G401.6 (cell line): ENCODE data around the gene RPL36.
"Not testable (repeated sequence)": the region's sequence is repeated elsewhere in the genome, so short reads cannot be mapped to it uniquely, and the experiment has no call there.

Experiments
- FAIRE-seq: peaks from 2 replicates; lab custom pipeline; 2012; peaks lifted over from hg19 to GRCh38; lab: Jason Lieb, UNC

Gene RPL36

GRCh38 chr19:5690955-5691821, 1.1 kb downstream of the RPL36 start:
- no peak for FAIRE-seq

- FAIRE-seq = no peak
Measured at GRCh38 chr19:5691822-5692722, 2.0 kb downstream of the RPL36 start.

DNA sequence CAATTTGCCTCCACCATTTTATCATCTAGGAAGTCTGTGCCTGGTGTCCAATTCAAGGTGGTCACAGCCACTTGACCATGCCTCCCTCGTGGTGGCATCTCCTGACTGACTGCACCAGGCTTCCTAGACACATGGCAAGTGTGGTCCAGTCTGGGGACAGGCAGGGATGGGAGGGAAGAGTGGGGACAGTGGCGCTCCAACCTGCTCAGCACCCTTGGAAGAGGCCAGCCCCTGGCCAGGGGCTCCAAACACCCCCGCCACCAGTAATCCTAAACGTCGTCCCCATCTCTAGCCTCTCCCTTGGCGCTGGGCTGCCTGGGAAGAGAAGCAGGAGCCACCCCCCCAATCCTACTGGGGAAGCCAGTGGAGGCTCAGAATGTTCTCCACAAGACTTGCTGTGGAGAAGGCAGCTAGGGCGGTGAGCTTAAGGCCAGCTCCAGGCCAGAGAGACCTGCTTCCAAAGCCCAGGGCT, 2.7 kb downstream of the RPL36 start:
- peak; percentile 87 for FAIRE-seq

DNA sequence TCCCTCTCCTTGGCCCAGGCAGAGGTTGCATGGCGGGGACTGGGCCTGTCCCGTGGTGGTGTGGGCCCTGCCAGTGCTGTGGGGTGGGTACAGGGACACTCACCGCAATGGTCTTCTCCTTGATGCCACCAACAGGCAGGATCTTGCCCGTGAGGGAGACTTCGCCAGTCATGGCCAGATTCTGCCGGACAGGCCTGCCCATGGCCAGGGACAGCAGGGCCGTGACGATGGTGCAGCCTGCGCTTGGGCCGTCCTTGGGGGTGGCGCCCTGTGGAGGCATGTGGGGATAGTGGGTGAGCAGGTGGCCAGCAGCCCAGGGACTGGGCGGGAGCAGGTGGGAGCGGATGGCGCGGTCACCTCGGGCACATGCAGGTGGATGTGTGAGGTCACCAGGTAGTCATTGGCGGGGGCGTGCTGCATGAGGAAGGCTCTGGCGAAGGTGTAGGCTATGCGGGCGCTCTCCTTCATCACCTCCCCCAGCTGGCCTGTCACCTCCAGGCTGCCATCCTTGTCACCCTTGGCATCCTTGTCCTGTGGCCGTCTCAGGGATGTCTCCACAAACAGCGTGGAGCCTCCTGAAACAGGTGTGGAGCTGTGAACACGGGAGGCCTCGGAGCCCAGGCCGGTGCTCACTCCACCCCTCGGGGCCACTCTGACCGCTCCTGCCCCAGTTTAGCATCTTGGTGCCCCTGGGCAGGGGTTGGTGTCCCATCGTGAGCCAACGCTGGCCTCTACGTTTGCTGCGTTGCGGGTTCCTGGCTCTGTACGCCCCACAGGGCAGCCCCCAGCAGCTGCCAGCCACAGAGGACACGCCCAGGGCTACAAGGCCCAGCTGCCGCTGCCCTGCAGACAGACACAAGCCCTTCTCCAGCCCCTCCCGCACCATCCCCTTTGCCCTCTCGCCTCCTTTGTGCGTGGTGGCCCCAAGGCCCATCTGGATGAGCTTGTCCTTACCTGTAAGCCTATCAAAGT, 3.4 kb downstream of the RPL36 start:
- no peak for FAIRE-seq

DNA sequence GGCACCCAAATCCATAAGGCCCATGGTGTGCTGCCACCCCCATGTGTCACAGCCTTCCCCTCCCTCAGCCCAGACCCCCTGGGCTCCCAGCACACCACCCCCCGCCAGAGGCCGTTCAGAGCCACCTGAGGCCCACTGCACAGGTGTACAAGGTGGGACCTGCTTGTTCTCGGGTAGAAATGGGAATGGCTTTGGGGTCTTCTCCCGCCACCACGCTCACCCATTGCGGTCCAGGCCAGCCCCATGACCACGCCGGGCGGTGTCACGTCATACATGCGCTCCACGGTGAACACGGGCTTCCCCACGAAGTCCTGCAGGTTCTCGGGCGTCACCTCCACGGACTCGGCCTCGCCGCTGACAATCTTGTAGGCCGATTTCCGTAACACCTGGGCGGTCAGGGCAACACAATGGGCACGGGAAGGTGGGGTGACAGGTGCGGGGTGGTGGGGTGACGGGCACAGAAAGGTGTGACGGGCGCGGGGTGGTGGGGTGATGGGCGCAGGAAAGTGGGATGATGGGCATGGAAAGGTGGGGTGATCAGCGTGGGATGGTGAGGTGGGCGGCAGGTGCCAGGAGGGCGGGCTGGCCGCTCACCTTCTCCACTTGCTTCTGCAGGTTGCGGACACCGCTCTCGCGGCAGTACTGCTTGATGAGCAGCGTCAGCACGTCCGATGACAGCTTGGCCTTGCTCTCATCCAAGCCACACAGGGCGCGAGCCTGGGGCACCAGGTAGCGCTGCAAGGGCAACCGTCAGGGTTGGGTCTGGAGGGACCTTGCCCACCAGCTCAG, 4.3 kb downstream of the RPL36 start:
- no peak for FAIRE-seq

DNA sequence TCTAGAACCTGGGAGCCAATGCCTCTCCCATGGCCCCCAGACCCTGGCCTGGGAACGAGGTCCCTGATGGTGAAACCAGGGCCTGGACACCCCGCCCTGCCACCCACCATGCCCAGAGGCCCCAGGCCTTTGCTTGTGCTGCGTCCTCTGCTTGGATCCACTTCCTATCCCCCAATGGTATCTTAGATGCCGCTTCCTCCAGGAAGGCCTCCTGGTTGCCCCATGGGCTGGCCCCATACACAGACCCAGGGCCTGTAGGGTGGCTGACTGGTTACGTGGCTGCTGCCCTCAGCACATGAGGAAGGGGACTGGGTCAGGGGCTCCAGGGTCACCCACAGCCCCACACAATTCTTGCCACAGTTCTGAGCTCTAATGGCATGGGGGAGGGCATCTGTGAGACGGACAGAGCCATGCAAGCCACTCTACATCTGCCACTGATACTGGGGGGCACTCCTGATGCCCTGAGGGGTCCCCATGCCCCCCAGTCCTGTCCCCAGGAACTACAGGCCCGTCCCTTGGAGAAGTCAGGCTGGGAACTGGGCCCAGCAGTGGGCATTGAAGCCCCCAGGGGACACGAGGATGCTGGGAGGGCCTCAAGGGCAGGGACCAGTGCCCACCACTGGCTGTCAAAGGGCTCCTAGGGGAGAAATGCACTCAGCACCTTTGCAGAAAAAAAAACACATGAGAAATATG, 5.0 kb downstream of the RPL36 start:
- no peak for FAIRE-seq

- FAIRE-seq = no peak
Measured at GRCh38 chr19:5695649-5696195, 5.6 kb downstream of the RPL36 start.

GRCh38 chr19:5696196-5697021, 6.3 kb downstream of the RPL36 start:
- FAIRE-seq = no peak

GRCh38 chr19:5697022-5697889, 7.2 kb downstream of the RPL36 start:
- FAIRE-seq = no peak

- FAIRE-seq = peak; percentile 17
Measured at GRCh38 chr19:5697890-5698634, 8.0 kb downstream of the RPL36 start.

DNA sequence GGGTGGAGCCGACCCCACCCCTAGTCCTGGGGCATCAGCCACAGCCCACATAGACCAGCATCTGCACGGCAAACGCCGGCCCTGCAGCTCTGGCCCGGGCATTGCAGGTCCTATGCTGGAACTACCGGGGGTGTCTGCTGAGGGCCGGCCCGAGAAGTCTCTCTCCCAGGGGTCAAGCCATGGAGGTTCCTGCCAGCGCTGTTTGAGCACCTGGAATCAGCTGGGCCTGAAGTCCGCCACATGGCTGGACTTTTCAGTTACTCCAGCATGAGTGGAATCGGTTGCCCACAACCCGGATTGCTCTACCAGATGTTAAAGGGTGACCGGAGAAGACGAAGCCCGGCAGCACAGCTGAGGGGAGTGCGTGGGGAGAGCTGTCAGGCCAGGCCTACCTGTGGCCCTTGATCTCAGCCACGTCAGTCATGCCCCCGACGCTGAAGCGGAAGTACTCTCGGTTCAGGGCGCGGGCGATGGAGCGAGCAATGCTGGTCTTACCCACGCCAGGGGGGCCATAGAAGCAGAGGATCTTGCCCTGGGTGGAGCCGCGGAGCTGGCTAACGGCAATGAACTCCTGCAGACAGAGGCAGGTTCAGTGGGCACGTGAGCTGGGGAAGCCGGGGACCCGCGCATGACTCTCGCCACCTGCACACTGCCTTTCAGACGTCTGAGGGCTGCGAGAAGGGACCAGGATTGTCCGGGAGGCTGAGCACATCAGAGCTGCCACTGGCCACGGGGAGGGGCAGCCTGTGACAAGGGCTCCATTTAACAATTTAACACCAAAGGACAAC, 8.7 kb downstream of the RPL36 start:
- no peak for FAIRE-seq

DNA sequence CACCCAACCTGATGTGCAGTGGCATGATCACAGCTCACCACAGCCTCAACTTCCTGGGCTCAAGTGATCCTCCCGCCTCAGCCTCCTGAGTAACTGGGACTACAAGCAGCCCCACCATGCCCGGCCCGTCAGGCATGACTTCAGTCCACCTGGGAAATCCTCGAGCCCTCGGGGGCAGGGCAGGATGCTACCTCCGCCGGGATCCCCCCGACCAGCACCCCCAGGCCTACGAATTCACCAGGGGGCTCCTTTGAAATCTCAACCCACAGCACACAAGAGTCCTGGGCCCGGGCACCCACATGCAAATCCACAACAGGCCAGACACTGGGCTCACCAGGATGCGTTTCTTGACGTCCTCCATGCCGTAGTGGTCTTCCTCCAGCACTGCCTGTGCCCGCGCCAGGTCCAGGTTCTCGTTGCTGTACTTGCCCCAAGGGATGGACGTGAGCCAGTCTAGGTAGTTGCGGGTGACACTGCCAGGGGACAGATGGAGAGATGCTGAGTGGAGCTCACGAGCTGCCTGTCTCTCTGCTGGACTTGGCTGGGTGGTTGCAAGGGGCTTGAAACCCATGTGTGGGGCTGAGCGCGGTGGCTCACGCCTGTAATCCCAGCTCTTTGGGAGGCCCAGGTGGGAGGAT, 10.5 kb downstream of the RPL36 start:
- FAIRE-seq = no peak

DNA sequence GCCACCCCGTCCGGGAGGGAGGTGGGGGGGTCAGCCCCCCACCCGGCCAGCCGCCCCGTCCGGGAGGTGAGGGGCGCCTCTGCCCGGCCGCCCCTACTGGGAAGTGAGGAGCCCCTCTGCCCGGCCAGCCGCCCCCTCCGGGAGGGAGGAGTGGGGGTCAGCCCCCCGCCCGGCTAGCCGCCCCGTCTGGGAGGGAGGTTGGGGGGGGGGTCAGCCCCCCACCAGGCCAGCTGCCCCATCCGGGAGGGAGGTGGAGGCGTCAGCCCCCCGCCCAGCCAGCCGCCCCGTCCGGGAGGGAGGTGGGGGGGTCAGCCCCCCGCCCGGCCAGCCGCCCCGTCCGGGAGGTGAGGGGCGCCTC, 11.9 kb downstream of the RPL36 start:
- not testable (repeated sequence) for FAIRE-seq

GRCh38 chr19:5703819-5704818, 14.0 kb downstream of the RPL36 start:
- FAIRE-seq = no peak

GRCh38 chr19:5705552-5705951, 15.5 kb downstream of the RPL36 start:
- FAIRE-seq = no peak
